ENCODE results near the gene VPS8.

DNA sequence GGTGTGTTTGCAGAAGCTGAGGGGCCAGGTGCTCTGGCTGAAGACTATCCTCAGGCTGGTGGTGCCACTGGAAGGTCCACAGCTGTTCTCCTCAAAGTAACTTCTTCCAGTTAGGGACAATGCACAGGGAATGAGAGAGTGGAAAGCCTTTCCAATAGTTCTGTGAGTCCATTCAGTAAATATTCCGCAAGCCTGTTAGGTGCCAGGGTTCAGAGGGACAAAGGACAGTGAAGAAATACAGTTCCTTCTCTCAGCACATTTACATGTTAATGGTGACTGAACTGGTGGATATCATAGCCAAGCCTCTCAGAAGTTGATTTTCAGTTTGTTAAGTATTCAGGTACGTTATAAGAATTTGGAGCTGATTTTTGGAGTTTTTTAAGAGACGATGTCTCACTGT lies 218.4 kb downstream of the VPS8 start:
- TF ChIP-seq CSDC2 (CRISPR knock-in tag; IDR thresholded peaks at IDR 0.05): no peak
- TF ChIP-seq SNAI2 (CRISPR knock-in tag; IDR thresholded peaks at IDR 0.05): no peak
- no peak for TF ChIP-seq PATZ1 (CRISPR knock-in tag; IDR thresholded peaks at IDR 0.05; ENCODE audit: borderline replicate concordance)
- TF ChIP-seq, protein P1, sequence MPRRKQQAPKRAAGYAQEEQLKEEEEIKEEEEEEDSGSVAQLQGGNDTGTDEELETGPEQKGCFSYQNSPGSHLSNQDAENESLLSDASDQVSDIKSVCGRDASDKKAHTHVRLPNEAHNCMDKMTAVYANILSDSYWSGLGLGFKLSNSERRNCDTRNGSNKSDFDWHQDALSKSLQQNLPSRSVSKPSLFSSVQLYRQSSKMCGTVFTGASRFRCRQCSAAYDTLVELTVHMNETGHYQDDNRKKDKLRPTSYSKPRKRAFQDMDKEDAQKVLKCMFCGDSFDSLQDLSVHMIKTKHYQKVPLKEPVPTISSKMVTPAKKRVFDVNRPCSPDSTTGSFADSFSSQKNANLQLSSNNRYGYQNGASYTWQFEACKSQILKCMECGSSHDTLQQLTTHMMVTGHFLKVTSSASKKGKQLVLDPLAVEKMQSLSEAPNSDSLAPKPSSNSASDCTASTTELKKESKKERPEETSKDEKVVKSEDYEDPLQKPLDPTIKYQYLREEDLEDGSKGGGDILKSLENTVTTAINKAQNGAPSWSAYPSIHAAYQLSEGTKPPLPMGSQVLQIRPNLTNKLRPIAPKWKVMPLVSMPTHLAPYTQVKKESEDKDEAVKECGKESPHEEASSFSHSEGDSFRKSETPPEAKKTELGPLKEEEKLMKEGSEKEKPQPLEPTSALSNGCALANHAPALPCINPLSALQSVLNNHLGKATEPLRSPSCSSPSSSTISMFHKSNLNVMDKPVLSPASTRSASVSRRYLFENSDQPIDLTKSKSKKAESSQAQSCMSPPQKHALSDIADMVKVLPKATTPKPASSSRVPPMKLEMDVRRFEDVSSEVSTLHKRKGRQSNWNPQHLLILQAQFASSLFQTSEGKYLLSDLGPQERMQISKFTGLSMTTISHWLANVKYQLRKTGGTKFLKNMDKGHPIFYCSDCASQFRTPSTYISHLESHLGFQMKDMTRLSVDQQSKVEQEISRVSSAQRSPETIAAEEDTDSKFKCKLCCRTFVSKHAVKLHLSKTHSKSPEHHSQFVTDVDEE (CRISPR knock-in tag; IDR thresholded peaks at IDR 0.05): no peak
- TF ChIP-seq, protein P2, sequence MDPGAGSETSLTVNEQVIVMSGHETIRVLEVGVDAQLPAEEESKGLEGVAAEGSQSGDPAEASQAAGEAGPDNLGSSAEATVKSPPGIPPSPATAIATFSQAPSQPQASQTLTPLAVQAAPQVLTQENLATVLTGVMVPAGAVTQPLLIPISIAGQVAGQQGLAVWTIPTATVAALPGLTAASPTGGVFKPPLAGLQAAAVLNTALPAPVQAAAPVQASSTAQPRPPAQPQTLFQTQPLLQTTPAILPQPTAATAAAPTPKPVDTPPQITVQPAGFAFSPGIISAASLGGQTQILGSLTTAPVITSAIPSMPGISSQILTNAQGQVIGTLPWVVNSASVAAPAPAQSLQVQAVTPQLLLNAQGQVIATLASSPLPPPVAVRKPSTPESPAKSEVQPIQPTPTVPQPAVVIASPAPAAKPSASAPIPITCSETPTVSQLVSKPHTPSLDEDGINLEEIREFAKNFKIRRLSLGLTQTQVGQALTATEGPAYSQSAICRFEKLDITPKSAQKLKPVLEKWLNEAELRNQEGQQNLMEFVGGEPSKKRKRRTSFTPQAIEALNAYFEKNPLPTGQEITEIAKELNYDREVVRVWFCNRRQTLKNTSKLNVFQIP (CRISPR knock-in tag; IDR thresholded peaks at IDR 0.05; ENCODE audit: borderline replicate concordance, low read depth): no peak
- TF ChIP-seq, protein P3, sequence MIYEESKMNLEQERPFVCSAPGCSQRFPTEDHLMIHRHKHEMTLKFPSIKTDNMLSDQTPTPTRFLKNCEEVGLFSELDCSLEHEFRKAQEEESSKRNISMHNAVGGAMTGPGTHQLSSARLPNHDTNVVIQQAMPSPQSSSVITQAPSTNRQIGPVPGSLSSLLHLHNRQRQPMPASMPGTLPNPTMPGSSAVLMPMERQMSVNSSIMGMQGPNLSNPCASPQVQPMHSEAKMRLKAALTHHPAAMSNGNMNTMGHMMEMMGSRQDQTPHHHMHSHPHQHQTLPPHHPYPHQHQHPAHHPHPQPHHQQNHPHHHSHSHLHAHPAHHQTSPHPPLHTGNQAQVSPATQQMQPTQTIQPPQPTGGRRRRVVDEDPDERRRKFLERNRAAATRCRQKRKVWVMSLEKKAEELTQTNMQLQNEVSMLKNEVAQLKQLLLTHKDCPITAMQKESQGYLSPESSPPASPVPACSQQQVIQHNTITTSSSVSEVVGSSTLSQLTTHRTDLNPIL (CRISPR knock-in tag; IDR thresholded peaks at IDR 0.05; ENCODE audit: low read depth): no peak
- TF ChIP-seq ZNF70 (CRISPR knock-in tag; IDR thresholded peaks at IDR 0.05): no peak
- no peak for TF ChIP-seq ARNTL (CRISPR knock-in tag; IDR thresholded peaks at IDR 0.05; ENCODE audit: borderline replicate concordance, low read depth)
- no peak for TF ChIP-seq ZFP30 (CRISPR knock-in tag; IDR thresholded peaks at IDR 0.05)
- TF ChIP-seq ISL1 (CRISPR knock-in tag; IDR thresholded peaks at IDR 0.05): no peak
- no peak for TF ChIP-seq OSR1 (CRISPR knock-in tag; IDR thresholded peaks at IDR 0.05)
- no peak for TF ChIP-seq ZNF565 (CRISPR knock-in tag; conservative IDR thresholded peaks at IDR 0.05; ENCODE audit: low read depth)
